HG02798 (cell line): ENCODE data around the gene FARS2.
"Not testable (repeated sequence)": the region's sequence is repeated elsewhere in the genome, so short reads cannot be mapped to it uniquely, and the experiment has no call there.

Experiments used
- ATAC-seq: cut with Tn5 transposase; IDR thresholded peaks from one replicate; pipeline ENCODE4 v1.9.1; 2021; ENCODE audit warnings: mild to moderate bottlenecking; ENCODE audit not compliant: unreplicated experiment, poor library complexity

The FARS2 gene

DNA sequence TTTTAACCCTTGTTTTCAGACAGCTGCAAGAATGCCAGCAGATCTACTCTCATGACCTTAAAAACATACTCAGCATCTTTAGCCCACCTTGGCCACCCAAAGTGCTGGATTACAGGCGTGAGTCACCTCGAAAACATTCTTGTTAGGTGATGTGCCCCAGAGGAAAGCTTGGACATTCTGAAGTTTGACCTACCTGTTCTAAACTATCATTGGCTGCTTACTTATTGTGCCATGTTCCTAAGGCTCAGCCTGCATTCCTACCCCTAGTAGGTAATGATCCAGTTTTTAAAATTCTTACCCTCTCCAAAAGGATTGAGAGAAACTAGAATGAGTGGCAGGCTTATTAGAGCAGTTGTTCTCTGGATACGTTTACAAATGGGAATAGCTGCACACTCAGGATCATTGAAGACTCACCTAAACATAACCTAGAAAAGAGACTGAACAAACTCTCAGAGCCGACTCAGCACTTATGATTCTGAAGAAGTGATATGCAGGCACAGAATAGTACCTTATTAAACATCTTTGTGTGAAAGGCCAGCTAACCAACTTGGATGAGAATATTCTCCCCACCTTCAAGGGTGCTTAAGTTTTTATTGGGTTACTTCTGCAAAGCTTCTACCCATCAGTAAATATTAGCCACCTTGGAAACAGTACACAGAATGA, 383.3 kb downstream of the FARS2 start:
- no peak for ATAC-seq

DNA sequence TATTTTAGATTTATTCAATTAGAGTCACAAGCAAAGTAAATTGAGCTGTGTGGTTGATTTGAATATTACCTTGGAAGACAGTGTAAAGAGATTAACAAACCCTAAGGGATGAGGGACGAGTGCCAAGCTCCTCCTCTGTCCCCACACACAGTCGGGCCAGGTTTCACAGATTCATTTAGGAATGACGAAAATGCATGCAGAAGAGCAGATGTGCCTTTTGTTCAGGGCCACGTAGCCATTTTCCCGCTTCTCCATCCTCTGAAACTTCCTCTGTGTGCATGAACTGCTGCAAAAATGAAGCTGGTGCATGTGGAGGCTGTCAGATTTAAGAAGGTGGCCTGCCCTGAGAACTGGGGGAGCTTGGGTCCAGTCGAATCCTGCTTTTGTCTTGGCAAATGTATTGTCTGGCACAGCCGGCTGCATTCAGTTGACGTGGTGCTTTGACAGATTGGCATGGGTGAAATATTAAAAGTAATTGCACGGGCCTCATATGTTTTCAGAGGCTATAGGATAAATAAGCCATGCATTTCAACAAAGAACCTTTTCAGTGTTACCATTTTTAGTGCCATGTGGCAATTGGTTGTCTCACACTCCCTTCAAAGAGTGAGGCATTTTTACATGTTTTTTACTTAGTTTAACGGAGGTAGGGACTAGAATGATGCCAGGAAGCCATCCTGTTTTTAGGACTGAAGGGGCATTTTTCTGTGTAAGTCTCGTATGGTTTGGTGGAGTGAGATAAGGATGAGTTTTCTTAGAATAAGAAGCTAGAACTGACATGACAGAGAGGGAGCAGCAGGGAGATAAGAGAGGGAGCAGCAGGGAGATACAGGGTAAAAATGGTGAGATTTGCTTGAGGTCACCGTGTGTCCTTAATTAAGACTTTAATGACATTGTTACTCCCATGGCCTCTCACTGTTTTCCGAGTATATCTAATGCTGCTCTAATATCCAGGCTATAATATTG, 384.3 kb downstream of the FARS2 start:
- ATAC-seq, result no peak

DNA sequence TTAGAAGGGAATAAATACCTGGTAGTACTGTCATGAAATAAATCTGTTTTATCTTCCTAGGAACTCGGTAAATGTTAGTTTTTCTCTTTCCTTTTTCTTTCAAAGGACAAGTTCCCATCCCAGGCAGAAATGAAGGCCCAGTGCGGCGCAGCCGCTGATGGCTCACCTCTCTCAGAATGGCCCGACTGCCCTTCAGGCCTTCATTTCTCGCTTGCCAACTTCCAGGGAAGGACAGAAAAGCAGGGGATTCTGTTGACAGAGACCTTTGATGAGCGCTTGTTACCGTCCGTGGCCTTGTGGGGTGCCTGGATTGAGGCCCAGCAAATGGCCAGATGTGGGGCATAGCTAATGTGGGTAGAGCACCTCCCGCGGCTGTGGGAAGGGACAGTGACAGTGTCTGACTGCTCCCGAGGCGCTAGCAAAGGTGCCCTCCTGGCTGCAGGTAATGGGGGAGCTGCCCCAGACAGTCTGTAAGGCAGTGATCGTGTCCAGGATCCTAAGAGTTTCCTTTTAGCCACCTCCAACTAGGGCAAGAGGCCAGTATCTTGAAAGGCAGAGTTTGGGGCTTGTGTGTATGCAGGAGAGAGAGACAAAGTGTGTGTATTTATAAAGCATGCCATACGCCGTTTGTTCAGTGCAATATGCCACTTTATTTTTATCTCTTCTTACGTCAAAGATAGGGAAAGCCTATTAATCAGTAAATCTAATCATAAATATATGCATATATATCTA, 391.3 kb downstream of the FARS2 start:
- no peak for ATAC-seq

DNA sequence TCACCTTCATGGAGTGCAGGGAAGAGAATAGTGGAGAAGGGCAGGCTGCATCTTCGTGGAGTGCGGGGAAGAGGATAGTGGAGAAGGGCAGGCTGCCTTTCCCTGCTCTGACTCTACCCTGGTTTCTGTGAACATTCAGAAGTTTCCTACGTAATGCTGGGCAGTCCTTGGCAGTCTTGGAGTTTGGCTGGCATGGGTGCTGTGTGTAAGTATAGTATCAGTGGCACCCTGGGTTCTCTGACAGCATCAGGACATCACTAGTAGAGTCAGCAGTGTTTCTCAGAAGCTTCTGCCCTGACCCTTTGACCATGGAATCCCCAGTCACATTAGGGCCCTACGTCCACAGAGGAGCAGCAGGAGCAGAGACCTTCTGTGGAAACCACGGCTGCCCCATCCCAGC, 392.5 kb downstream of the FARS2 start:
- ATAC-seq, result no peak

DNA sequence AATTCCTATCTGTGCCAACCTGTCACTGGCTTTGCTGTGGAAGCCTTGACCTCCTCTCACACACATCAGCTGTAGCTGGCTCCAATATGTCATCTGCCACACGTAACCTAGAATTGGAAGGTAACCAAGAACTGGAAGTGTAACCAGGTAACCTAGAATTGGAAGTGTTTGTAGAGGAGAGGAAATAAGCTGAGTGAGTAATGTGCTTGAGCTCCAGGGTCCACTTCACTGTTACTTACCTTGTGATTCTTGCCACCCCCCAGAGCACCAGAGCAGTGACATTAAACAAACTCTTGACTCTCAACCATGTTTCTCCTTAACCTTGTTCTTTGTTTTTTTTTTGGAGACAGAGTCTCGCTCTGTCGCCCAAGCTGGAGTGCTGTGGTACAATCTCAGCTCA, 394.9 kb downstream of the FARS2 start:
- no peak for ATAC-seq

DNA sequence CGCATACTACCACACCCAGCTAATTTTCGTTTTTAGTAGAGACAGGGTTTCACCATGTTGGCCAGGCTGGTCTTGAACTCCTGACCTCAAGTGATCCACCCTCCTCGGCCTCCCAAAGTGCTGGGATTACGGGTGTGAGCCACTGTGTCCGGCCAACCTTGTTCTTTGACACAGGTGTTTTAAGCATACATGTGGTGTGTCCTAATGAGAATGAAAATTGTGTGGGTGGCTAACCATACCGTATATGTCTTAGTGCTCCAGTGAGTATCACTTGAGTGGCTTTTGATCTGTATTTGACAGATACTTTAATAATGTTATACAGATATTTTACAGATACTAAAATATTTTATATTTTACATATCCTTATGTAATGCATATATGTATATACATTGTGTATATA, 395.4 kb downstream of the FARS2 start:
- ATAC-seq, result not testable (repeated sequence)

DNA sequence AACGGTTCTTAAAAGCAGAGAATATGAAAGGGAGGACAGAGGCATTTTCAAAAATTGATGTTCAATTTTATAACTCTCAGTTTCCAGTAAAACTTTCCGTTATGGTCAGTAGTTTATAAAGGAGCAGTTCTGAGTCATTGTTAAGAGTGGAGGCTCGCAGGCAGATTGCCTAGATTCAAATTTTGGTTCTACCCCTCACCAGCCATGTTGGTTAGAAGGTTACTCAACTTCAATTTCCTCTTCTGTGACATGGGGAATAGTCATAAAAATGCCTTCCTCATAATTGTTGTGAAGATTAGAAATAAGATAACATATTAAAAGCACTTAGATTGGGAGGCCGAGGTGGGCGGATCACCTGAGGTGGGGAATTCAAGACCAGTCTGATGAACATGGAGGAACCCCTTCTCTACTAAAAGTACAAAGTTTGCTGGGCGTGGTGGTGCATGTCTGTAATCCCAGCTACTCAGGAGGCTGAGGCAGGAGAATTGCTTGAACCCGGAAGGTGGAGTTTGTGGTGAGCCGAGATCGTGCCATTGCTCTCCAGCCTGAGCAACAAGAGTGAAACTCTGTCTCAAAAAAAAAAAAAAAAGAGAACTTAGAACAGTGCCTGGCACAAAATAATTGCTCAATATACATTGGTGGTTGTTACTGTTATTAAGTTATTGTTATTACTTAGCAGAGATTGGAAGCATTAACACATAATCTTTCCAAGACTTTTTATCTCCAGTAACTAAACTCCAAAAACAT, 396.5 kb downstream of the FARS2 start:
- ATAC-seq, result no peak

DNA sequence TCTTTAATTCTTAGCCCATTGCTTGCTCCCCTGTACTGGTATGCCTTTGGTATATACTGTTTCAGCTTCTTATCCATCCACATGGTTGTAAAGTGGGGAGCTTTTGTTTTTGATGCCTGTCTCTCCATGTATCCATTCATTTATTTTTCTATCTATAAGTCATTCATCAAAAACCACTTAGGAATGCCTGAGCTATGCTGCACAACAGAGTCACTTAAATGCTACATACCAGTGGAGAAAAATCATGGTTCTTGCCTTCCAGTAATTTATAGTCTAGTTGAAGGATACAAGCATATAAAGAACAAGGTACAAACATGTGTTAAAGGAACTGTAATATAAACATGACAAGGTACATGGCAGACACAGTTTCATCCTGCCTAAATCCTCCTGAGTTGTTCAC, 398.2 kb downstream of the FARS2 start:
- no peak for ATAC-seq

DNA sequence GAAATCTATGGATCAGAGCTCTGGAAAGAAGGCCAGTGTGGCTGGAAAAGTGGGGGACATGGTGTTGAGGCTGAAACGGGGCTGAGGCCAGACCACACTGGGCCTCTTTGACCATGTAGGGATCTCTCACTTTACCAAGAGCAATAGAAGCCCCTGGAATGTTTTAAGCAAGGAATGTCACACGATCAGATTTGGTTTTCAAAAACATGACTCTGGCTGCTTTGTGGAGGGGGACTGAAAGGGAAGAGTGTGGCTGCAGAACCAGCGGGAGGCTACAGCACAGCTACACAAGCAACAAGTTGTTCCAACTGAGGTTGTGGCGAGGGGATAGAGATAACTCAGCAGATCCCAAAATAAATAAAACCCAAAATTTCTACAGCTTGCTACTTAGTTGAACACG, 399.5 kb downstream of the FARS2 start:
- no peak for ATAC-seq

DNA sequence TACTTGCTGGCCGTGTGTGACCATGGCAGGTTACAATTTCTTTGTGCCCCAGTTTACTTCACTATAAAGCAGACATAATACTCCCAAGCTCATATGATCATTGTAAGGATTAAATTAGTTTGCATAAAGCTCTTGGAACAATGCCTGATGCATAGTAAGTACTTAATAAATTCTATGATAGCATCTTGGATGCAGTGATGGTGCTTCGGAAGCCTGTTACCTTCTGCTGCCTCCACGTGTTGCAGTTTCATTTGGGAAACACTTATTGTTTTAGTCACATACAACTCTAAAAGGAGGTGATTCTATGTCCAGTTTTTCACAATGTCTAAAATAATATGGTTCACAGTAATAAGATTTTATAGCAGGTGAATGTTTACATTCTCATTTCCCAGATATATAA, 401.5 kb downstream of the FARS2 start:
- ATAC-seq, result no peak

DNA sequence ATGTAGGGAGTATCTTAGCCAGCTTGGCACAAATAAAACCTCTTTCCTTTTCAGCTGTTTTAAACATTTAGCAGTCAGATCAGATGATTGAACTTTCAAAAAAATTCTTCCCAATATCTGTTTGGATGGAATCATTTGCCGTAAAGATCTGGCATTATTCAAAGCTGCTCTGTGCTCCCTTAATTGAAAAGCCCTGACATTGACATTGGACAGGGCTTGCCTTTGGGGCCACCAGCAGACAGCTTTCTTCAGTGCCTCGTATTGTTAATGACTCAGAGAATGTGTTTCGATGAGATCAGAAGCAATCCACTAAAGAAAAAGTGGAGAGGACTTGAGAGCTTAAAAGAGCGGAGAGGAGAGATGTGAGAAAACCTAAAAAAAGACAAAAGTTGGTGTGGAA, 401.9 kb downstream of the FARS2 start:
- no peak for ATAC-seq

DNA sequence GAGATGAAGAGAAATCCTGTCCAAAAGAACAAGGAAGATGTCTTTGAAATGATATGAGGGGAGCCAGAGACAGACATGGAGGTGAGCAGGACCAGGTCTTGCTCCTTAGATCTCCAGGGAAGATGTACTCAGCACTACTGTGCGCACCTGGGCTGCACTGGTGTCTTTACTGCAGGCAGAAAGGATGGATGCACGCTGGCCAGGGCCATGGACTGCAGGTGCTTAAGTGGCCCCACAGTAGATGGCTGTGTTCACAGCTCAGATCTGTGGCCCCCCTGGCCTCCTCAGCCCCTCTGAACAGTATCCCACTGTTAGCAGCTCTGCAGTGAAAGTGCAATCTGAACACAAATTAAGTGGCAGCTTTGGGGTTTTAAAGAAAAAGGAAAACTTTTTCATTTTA, 402.4 kb downstream of the FARS2 start:
- no peak for ATAC-seq

DNA sequence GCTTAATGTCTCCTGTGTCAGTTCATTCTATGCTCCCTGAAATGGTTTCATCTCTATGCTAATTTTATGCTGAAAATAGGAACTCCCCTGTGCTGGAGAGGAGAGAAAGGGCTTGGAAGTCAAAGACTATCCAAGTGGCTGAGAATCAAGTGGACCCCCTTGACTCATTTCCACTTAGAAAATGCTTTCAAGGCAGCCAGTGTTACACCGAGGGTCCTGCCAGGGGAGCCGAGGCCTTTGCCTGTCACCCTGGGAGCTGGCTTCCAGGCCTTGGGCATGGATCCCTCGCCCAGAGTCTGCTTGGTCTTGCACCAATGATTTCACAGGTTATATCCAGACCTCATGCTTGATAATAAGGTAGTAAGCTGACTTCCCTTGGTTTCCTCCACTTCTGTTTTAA, 402.8 kb downstream of the FARS2 start:
- ATAC-seq, result no peak

DNA sequence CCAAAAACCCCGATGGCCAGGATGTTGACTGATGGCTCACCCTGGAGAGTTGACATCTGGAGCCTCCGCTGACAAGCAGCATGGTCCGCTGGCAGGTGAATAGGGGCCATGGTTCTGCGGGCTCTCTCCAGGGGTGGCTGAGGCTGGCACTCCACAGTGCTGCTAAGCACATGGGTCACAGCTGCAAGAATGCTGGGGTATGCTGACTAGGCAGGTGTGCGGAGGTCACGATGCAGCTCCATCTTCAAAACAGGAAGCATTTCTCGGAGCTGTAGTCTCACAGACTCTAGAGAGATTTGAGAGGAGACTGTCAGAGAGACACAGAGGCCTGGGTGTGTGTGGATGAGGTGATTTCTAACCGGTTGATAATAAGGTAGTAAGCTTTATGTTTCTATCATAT, 403.9 kb downstream of the FARS2 start:
- no peak for ATAC-seq

DNA sequence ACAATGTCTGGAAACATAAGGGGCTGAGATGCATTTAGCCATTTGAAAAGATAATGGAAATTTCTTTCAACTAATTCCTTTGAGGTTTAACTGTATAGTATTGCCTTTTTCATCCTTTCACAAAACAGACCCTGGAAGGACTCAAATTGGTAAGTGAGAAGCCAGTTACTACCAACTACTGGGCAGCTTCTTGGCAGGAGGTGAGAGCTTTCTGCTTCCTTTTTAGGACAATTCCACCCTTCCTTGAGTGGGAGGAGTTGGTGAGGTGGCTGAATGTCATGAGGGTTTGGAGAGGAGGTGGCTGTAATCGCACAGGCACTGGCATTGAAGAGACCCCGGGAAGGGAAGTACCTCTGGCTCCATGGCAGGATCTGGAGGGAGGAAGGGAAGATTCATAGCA, 404.4 kb downstream of the FARS2 start:
- ATAC-seq, result no peak

DNA sequence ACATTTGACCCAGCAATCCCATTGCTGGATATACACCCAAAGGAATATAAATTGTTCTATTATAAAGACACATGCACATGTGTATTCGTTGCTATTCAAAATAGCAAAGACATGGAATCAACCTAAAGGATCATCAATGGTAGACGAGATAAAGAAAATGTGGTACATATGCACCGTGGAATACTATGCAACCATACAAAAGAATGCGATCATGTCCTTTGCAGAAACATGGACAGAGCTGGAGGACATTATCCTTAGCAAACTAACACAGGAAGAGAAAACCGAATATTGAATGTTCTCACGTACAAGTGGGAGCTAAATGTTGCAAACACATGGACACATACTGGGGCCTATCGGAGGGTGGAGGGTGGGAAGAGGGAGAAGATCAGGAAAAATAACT, 405.4 kb downstream of the FARS2 start:
- no peak for ATAC-seq

DNA sequence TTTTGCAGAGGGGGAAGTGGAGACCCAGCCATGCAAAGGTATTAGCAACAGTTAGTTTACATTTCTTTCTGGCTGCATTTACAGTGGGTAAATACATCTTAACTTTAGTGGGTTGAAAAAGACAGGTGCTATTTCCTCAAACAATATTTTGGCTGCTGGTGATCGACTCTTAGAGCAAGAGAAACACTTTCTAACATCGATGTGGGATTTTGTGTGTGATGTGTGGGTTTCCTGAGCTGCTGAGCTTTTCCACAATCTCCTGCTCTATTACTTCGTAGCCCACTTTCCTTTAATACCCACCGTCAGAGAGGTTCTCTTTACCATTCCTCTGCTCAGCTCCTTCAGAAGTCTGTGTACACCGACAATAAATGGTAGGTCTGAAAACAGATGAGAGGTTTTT, 406.4 kb downstream of the FARS2 start:
- no peak for ATAC-seq

DNA sequence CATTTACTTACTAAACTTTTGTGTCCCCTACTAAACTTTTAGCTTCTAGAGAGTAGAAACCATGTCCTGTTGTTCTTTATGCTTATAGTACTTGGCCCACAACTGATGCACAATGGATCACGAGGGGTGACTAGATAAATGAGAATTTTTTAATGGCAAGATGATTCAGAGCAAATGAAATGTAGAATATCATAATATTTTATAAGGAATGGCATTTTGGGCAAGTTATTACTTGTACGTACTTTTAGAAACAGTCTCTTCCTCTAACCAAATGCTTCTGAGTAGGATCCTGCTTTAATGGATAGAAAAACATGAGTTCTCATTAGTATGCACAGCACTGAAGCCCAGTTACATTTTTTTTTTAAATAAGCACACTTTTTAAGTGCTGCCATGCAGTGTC, 409.1 kb downstream of the FARS2 start:
- ATAC-seq, result no peak

DNA sequence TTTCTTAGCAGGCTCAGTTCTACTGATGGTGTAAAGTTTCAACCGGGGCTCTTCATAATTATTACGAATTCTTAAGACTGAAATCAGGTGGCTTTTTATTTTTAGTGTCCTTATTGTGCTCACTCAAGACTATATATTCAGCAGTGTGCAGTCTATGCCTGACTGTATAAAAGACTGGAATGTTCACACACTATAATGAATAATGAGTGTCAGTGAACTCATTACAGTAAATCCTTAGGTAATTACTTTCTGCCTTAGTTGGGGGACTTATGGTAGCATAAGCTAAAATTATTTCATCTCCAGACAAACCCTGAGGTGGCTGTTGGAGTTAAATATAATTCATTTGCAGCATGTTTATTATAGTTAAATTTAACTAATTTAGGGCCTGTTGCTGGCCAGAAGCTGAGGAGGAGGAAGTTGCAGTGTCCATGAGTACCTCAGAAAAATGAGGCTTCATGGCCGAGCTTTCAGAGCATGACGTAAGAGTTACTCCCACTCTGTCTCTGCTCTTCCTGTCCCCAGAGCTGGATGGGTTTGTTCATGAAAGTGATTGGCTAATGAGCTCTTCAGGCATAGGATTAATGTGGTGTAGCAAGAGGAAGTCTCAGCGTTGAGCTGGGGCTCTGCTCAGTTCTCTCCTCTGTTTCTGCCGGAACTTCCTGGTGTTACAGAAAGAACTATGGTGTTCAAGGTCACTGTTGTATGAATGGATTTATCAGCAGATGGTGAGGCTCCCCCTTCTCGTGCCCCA, 409.7 kb downstream of the FARS2 start:
- no peak for ATAC-seq
